Stomach (tissue), 4 donors: ENCODE results near the gene PKD1L1.

Experiments
- EP300 ChIP-seq: sonication (generic); formaldehyde crosslinking; IDR thresholded peaks from one replicate; pipeline ENCODE4 v1.6.1; 2017; ENCODE audit warnings: antibody characterized with exemption
- POLR2A ChIP-seq, 4 donors: fragments of 450-650 bp; IDR thresholded peaks; one replicate each; pipeline ENCODE4 v1.6.1; 2016; ENCODE audit warnings: antibody characterized with exemption in 4 of 4, control low read depth in 2 of 4, mild to moderate bottlenecking in 1 of 4, moderate library complexity in 1 of 4
- POLR2AphosphoS5 ChIP-seq, 3 donors: sonication (generic); formaldehyde crosslinking; IDR thresholded peaks; one replicate each; pipeline ENCODE4 v1.6.1; 2016; ENCODE audit warnings: antibody characterized with exemption in 3 of 3
- TF ChIP-seq, protein P1 (sequence below), 7 experiments: fragments of 450-650 bp in 4 of 7; fragments of 200-600 bp in 3 of 7; sonication (generic) in 3 of 7; IDR thresholded peaks; one replicate each; pipeline ENCODE4 v1.5.1; 2016 to 2019; ENCODE audit warnings: antibody characterized with exemption in 7 of 7, control low read depth in 2 of 7, mild to moderate bottlenecking in 1 of 7

- TF ChIP-seq POLR2A (IDR thresholded peaks at IDR 0.05) (no peak), EP300 (no peak), POLR2AphosphoS5 (IDR thresholded peaks at IDR 0.05) (no peak)
- TF ChIP-seq, protein P1, sequence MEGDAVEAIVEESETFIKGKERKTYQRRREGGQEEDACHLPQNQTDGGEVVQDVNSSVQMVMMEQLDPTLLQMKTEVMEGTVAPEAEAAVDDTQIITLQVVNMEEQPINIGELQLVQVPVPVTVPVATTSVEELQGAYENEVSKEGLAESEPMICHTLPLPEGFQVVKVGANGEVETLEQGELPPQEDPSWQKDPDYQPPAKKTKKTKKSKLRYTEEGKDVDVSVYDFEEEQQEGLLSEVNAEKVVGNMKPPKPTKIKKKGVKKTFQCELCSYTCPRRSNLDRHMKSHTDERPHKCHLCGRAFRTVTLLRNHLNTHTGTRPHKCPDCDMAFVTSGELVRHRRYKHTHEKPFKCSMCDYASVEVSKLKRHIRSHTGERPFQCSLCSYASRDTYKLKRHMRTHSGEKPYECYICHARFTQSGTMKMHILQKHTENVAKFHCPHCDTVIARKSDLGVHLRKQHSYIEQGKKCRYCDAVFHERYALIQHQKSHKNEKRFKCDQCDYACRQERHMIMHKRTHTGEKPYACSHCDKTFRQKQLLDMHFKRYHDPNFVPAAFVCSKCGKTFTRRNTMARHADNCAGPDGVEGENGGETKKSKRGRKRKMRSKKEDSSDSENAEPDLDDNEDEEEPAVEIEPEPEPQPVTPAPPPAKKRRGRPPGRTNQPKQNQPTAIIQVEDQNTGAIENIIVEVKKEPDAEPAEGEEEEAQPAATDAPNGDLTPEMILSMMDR (IDR thresholded peaks at IDR 0.05), result no peak
Measured at GRCh38 chr7:47780555-47780954, 167.7 kb downstream of the PKD1L1 start.
